ENCODE results near the gene MOB3A. TPM values are rescaled to one million over a fixed set of nuclear protein-coding genes. Genes with fewer than 3 reads are reported as not detected.

The MOB3A gene
- total and polyA plus RNA-seq, 4 donors, result 3.4 to 8.7 (median 6.5) TPM

DNA sequence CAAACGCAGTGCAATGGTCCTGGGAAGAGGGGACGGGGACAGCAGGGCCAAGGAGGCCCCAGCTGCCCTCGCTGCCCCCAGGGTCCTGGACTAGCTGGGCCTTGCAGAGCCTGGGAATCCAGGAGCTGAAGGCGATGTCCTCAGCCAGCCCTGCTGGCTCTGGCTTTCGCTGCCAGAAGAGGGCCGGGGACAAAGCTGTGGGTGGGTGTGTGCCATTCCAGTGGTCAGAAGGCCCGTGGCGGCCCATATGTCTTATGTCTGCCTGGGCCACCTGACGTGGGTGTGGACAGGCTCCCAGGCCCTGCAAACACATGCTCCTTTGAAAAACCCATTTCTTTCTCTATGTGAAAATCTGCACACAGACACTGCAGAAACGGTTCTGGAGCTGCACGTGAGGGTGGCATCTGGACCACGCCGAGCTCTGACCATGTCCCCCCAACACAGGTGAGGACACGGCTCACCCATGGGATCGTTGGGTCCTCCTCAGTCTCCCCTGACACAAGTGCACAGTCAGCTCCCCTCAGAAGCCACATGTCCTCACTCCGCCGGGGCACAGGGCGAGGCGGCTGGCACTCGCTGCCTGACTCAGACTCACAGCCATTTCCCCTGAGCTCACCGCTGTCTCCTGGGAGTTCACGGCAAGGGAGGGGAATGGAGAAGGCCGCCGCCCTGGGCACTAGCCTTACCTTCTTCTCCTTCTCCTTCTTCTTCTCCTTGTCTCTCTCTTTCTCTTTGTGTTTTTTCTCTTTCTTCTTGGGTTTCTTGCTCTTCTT is 17.5 kb upstream of the MOB3A start:
- TF ChIP-seq YY1 (IDR thresholded peaks at IDR 0.05), result no peak
- TF ChIP-seq, protein P1, sequence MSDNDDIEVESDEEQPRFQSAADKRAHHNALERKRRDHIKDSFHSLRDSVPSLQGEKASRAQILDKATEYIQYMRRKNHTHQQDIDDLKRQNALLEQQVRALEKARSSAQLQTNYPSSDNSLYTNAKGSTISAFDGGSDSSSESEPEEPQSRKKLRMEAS (IDR thresholded peaks at IDR 0.05), result no peak
- no peak for TF ChIP-seq GABPA (IDR thresholded peaks at IDR 0.05 in 1 of 2, conservative IDR thresholded peaks at IDR 0.05 in 1 of 2)
- no peak for TF ChIP-seq JUND (IDR thresholded peaks at IDR 0.05)
- no peak for TF ChIP-seq NR2F2 (IDR thresholded peaks at IDR 0.05)
- TF ChIP-seq, protein P2, sequence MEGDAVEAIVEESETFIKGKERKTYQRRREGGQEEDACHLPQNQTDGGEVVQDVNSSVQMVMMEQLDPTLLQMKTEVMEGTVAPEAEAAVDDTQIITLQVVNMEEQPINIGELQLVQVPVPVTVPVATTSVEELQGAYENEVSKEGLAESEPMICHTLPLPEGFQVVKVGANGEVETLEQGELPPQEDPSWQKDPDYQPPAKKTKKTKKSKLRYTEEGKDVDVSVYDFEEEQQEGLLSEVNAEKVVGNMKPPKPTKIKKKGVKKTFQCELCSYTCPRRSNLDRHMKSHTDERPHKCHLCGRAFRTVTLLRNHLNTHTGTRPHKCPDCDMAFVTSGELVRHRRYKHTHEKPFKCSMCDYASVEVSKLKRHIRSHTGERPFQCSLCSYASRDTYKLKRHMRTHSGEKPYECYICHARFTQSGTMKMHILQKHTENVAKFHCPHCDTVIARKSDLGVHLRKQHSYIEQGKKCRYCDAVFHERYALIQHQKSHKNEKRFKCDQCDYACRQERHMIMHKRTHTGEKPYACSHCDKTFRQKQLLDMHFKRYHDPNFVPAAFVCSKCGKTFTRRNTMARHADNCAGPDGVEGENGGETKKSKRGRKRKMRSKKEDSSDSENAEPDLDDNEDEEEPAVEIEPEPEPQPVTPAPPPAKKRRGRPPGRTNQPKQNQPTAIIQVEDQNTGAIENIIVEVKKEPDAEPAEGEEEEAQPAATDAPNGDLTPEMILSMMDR (IDR thresholded peaks at IDR 0.05; ENCODE audit: low read depth, low read length, missing input control), result no peak
- no peak for TF ChIP-seq RXRA (IDR thresholded peaks at IDR 0.05)
- Histone ChIP-seq H3K4me3 (ENCODE audit: low read depth in 1 of 3, low read length in 3 of 3) (no peak overlapping the region), H3K27me3 (ENCODE audit: control insufficient read depth in 4 of 4, insufficient read depth in 4 of 4, low read length in 3 of 4) (no peaks in the 10 kb centered on the region), H3K27ac (ENCODE audit: low read depth in 1 of 2, low read length in 2 of 2) (no peak overlapping the region), H3K9ac (ENCODE audit: low read depth in 1 of 2, low read length in 2 of 2) (no peak overlapping the region), H3K36me3 (ENCODE audit: control insufficient read depth in 4 of 4, insufficient read depth in 3 of 4, low read depth in 1 of 4, low read length in 3 of 4) (peaks cover 53 to 98% (median 69%) of the 10 kb centered on the region in 4 donors), H3K4me1 (ENCODE audit: control insufficient read depth in 4 of 4, insufficient read depth in 4 of 4, low read length in 3 of 4) (no peaks in the 10 kb centered on the region), H3K9me3 (ENCODE audit: control insufficient read depth in 4 of 4, low read length in 3 of 4) (no peaks in the 10 kb centered on the region)
- 93% methylated on average over 24 of the region's 24 CpGs for WGBS
- no peak for DNase-seq (ENCODE audit: low spot score)

DNA sequence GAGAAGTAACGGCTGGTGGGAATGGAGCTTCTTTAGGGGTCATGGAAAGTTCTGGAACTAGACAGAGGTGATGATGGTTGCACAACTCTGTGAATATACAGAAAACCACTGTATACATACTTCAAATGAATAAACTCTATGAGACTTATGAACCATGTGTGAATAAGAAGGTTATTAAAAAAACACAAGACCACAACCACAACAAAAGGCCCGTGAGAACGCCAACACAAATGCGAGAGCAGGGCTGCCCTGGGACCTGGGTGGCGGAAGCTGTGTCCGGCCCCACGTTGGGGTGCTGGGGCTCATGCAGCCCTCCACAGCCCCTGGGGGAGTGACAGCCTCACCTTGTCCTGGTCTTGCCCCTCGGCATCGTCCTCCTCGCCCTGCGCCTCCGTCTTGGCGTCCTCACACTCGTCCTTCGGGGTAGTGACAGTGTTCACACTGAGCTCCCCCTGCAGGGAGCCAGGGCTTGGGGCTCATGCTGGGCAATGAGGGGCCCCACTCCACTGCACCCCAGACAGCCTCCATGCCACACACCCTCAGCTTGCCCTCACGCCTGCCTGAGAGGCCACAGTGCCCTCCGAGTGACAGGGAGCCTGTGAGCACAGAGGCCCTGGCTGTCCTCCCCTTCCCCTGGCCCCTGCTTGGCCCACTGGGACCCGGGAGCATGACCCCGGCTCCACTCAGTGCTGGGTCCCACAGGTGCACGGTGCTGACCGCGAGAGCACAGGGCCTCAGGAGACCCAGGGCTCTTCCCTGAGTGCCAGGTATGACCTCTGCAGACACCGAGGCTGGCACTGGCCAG is 16.6 kb upstream of the MOB3A start:
- DNase-seq (ENCODE audit: low spot score), result no peak
- H3K27ac ChIP-seq (ENCODE audit: low read depth in 1 of 2, low read length in 2 of 2), result no peak overlapping the region
- peaks cover 52 to 98% (median 66%) of the 10 kb centered on the region in 4 donors for H3K36me3 ChIP-seq (ENCODE audit: control insufficient read depth in 4 of 4, insufficient read depth in 3 of 4, low read depth in 1 of 4, low read length in 3 of 4)
- H3K27me3 ChIP-seq (ENCODE audit: control insufficient read depth in 4 of 4, insufficient read depth in 4 of 4, low read length in 3 of 4), result no peaks in the 10 kb centered on the region
- H3K9me3 ChIP-seq (ENCODE audit: control insufficient read depth in 4 of 4, low read length in 3 of 4), result no peaks in the 10 kb centered on the region
- H3K9ac ChIP-seq (ENCODE audit: low read depth in 1 of 2, low read length in 2 of 2), result no peak overlapping the region
- TF ChIP-seq FOXA2 (IDR thresholded peaks at IDR 0.05), result no peak
- no peak for TF ChIP-seq HNF4A (conservative IDR thresholded peaks at IDR 0.05)
- no peak for TF ChIP-seq GABPA (IDR thresholded peaks at IDR 0.05 in 1 of 2, conservative IDR thresholded peaks at IDR 0.05 in 1 of 2)
- TF ChIP-seq, protein P3, sequence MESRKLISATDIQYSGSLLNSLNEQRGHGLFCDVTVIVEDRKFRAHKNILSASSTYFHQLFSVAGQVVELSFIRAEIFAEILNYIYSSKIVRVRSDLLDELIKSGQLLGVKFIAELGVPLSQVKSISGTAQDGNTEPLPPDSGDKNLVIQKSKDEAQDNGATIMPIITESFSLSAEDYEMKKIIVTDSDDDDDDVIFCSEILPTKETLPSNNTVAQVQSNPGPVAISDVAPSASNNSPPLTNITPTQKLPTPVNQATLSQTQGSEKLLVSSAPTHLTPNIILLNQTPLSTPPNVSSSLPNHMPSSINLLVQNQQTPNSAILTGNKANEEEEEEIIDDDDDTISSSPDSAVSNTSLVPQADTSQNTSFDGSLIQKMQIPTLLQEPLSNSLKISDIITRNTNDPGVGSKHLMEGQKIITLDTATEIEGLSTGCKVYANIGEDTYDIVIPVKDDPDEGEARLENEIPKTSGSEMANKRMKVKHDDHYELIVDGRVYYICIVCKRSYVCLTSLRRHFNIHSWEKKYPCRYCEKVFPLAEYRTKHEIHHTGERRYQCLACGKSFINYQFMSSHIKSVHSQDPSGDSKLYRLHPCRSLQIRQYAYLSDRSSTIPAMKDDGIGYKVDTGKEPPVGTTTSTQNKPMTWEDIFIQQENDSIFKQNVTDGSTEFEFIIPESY (IDR thresholded peaks at IDR 0.05), result no peak
- TF ChIP-seq RXRA (IDR thresholded peaks at IDR 0.05), result no peak
- TF ChIP-seq, protein P4, sequence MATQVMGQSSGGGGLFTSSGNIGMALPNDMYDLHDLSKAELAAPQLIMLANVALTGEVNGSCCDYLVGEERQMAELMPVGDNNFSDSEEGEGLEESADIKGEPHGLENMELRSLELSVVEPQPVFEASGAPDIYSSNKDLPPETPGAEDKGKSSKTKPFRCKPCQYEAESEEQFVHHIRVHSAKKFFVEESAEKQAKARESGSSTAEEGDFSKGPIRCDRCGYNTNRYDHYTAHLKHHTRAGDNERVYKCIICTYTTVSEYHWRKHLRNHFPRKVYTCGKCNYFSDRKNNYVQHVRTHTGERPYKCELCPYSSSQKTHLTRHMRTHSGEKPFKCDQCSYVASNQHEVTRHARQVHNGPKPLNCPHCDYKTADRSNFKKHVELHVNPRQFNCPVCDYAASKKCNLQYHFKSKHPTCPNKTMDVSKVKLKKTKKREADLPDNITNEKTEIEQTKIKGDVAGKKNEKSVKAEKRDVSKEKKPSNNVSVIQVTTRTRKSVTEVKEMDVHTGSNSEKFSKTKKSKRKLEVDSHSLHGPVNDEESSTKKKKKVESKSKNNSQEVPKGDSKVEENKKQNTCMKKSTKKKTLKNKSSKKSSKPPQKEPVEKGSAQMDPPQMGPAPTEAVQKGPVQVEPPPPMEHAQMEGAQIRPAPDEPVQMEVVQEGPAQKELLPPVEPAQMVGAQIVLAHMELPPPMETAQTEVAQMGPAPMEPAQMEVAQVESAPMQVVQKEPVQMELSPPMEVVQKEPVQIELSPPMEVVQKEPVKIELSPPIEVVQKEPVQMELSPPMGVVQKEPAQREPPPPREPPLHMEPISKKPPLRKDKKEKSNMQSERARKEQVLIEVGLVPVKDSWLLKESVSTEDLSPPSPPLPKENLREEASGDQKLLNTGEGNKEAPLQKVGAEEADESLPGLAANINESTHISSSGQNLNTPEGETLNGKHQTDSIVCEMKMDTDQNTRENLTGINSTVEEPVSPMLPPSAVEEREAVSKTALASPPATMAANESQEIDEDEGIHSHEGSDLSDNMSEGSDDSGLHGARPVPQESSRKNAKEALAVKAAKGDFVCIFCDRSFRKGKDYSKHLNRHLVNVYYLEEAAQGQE (IDR thresholded peaks at IDR 0.05), result no peak
- TF ChIP-seq JUND (IDR thresholded peaks at IDR 0.05), result no peak
- no peak for TF ChIP-seq FOXA1 (IDR thresholded peaks at IDR 0.05)
- TF ChIP-seq, protein P1 (IDR thresholded peaks at IDR 0.05), result no peak
- no peak for TF ChIP-seq NR2F2 (IDR thresholded peaks at IDR 0.05)
- TF ChIP-seq, protein P5, sequence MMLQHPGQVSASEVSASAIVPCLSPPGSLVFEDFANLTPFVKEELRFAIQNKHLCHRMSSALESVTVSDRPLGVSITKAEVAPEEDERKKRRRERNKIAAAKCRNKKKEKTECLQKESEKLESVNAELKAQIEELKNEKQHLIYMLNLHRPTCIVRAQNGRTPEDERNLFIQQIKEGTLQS (IDR thresholded peaks at IDR 0.05), result no peak
- no peak for TF ChIP-seq EGR1 (IDR thresholded peaks at IDR 0.05; ENCODE audit: low read depth in 2 of 2)
- TF ChIP-seq RAD21 (IDR thresholded peaks at IDR 0.05), result no peak
- 84% methylated on average over 23 of the region's 23 CpGs for WGBS
- H3K4me3 ChIP-seq (ENCODE audit: low read depth in 1 of 3, low read length in 3 of 3), result no peak overlapping the region
- no peaks in the 10 kb centered on the region for H3K4me1 ChIP-seq (ENCODE audit: control insufficient read depth in 4 of 4, insufficient read depth in 4 of 4, low read length in 3 of 4)
